SK-N-SH (cell line): ENCODE data around the gene ZNF14.

Source experiments
- CTCF ChIP-seq: fragments of 200-600 bp; sonication (generic); IDR thresholded peaks from 2 replicates; pipeline ENCODE4 v1.6.1; 2017; ENCODE audit warnings: antibody characterized with exemption, mild to moderate bottlenecking, moderate library complexity
- FOXJ3 ChIP-seq: sonication (generic); formaldehyde crosslinking; IDR thresholded peaks from 2 replicates; pipeline ENCODE4 v1.5.1; 2020; ENCODE audit warnings: mild to moderate bottlenecking, missing genetic modification reagents
- MEF2A ChIP-seq: IDR thresholded peaks from 2 replicates; pipeline ENCODE4 v1.4.0; 2012; ENCODE audit warnings: low read depth, borderline replicate concordance
- NRF1 ChIP-seq: IDR thresholded peaks from 2 replicates; pipeline ENCODE4 v1.6.1; 2012; ENCODE audit warnings: low read depth, mild to moderate bottlenecking, low read length
- POLR2AphosphoS5 ChIP-seq: IDR thresholded peaks from 2 replicates; pipeline ENCODE4 v1.6.1; 2012; ENCODE audit warnings: low read depth, low read length
- RFX5 ChIP-seq: IDR thresholded peaks from 2 replicates; pipeline ENCODE4 v1.6.1; 2012; ENCODE audit warnings: mild to moderate bottlenecking, improper control_type of control experiment, low read length
- TAF1 ChIP-seq: IDR thresholded peaks from 2 replicates; pipeline ENCODE4 v1.6.1; 2012; ENCODE audit warnings: low read depth, mild to moderate bottlenecking, low read length, moderate library complexity, borderline replicate concordance
- TF ChIP-seq, protein P1 (sequence below): IDR thresholded peaks from 2 replicates; pipeline ENCODE4 v1.6.1; 2012; ENCODE audit warnings: mild to moderate bottlenecking, low read depth, low read length, moderate library complexity
- TF ChIP-seq, protein P2 (sequence below): IDR thresholded peaks from 2 replicates; pipeline ENCODE4 v1.4.0; 2012; ENCODE audit warnings: low read depth, borderline replicate concordance

DNA sequence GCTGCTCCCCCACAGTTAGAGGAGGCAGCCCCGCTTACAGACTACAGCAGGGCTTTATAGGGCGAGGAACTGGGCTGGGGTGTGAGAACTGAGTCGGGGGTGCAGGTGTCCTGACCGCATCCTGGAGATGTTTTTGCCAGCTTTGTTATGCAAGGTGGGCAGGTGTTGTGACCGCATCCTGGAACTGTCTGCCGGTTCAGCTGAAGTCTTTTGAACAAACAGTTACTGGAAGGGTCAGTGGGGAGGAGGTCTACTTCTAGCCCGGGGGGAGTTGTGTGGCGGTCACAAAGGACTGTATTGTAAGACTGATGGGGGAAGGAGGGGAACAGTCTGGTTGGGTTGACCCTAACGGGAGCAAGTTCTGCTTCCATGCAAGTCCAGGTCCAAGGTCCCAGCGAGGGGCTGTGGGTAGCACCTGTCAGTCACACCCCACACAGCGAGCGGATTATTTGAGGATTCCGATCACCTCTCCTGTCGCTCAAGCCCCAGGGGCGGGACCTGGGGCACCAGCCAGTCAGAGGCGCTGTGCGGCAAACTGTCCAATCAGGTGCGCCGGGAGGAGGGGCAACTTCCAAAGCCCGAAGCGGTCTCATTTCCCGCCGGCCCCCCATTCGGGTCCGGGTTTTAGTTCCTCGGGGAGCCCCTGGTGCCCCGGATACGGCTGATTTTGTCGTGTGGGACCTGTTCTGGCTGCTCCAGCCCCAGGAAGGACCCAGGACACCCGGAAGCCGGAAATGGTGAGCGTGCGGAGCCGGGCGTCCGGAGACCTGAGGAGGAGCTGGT, 64.5 kb downstream of the ZNF14 start, which contains the start of gene ZNF101:
- TF ChIP-seq MEF2A (no peak), TAF1 (peak; percentile 65; the same call in 1 of the 2 replicates), POLR2AphosphoS5 (peak; percentile 86), CTCF (no peak), NRF1 (no peak), RFX5 (peak; percentile 70), FOXJ3 (no peak)
- TF ChIP-seq, protein P1, sequence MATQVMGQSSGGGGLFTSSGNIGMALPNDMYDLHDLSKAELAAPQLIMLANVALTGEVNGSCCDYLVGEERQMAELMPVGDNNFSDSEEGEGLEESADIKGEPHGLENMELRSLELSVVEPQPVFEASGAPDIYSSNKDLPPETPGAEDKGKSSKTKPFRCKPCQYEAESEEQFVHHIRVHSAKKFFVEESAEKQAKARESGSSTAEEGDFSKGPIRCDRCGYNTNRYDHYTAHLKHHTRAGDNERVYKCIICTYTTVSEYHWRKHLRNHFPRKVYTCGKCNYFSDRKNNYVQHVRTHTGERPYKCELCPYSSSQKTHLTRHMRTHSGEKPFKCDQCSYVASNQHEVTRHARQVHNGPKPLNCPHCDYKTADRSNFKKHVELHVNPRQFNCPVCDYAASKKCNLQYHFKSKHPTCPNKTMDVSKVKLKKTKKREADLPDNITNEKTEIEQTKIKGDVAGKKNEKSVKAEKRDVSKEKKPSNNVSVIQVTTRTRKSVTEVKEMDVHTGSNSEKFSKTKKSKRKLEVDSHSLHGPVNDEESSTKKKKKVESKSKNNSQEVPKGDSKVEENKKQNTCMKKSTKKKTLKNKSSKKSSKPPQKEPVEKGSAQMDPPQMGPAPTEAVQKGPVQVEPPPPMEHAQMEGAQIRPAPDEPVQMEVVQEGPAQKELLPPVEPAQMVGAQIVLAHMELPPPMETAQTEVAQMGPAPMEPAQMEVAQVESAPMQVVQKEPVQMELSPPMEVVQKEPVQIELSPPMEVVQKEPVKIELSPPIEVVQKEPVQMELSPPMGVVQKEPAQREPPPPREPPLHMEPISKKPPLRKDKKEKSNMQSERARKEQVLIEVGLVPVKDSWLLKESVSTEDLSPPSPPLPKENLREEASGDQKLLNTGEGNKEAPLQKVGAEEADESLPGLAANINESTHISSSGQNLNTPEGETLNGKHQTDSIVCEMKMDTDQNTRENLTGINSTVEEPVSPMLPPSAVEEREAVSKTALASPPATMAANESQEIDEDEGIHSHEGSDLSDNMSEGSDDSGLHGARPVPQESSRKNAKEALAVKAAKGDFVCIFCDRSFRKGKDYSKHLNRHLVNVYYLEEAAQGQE, result no peak
- TF ChIP-seq, protein P2, sequence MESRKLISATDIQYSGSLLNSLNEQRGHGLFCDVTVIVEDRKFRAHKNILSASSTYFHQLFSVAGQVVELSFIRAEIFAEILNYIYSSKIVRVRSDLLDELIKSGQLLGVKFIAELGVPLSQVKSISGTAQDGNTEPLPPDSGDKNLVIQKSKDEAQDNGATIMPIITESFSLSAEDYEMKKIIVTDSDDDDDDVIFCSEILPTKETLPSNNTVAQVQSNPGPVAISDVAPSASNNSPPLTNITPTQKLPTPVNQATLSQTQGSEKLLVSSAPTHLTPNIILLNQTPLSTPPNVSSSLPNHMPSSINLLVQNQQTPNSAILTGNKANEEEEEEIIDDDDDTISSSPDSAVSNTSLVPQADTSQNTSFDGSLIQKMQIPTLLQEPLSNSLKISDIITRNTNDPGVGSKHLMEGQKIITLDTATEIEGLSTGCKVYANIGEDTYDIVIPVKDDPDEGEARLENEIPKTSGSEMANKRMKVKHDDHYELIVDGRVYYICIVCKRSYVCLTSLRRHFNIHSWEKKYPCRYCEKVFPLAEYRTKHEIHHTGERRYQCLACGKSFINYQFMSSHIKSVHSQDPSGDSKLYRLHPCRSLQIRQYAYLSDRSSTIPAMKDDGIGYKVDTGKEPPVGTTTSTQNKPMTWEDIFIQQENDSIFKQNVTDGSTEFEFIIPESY, result no peak
